ENCODE data around the gene CACNA1D. TPM values are rescaled to one million over a fixed set of nuclear protein-coding genes. Genes with fewer than 3 reads are reported as not detected.

Gene CACNA1D
- total RNA-seq, 1 donor from 2014 or later = 47.2 TPM

DNA sequence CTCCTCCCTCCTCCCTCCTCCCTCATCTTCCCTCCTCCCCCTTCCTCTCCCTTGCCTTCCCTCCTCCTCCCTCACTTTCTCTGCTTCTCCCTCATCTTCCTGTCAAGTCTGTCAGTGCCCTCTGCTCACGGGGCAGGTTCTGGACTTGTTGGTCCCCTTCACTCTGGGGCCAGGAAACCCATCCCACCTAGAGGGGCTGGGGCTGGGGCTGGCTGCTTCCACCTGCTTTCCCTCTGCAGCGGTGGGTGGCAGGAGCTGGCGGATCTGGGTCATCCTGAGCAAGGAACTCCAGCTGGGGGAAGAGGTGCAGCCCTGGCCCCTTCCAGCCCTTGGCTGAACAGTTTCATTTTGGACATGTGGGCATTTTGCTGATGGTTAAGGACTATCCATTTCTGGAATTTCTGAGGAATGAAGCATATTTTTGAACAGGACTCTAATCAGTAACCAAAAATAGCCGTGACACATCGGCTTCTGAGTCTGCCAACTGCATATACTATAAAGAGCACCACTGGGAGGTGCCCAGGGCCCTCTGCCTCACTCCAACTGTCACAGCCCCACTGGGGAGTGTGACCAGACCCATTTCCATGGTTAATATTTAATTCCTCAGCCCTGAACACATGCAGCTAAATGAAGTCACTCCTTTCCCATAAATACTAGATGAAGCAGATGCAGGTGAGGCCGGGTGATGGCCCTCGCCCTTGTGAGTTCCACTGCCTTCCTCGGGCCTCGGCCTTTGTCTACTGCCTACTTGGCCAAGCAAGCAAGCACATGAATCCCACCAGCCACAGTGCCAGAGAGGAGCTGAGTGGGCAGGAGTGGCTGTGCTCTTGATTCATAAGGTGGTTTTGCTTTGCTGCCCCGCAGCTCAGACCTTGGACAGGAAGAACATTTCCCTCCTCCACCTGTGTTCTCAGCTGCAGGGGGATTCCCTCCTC is 312.0 kb downstream of the CACNA1D start:
- Histone ChIP-seq H3K36me3 (no peaks in the 10 kb centered on the region), H3K4me1 (no peaks in the 10 kb centered on the region), H3K27ac (no peak overlapping the region), H3K27me3 (no peaks in the 10 kb centered on the region), H3K9me3 (no peaks in the 10 kb centered on the region), H3K4me3 (no peak overlapping the region)
- TF ChIP-seq, protein P1, sequence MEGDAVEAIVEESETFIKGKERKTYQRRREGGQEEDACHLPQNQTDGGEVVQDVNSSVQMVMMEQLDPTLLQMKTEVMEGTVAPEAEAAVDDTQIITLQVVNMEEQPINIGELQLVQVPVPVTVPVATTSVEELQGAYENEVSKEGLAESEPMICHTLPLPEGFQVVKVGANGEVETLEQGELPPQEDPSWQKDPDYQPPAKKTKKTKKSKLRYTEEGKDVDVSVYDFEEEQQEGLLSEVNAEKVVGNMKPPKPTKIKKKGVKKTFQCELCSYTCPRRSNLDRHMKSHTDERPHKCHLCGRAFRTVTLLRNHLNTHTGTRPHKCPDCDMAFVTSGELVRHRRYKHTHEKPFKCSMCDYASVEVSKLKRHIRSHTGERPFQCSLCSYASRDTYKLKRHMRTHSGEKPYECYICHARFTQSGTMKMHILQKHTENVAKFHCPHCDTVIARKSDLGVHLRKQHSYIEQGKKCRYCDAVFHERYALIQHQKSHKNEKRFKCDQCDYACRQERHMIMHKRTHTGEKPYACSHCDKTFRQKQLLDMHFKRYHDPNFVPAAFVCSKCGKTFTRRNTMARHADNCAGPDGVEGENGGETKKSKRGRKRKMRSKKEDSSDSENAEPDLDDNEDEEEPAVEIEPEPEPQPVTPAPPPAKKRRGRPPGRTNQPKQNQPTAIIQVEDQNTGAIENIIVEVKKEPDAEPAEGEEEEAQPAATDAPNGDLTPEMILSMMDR (IDR thresholded peaks at IDR 0.05) = no peak
- intact Hi-C loops (cut with DNase I) = no loop called here
- DNase-seq = peak; percentile 44
- ATAC-seq = no peak

GRCh38 chr3:53807117-53807810 is 312.9 kb downstream of the CACNA1D start:
- H3K4me3 ChIP-seq = no peak overlapping the region
- H3K4me1 ChIP-seq = no peaks in the 10 kb centered on the region
- no peaks in the 10 kb centered on the region for H3K27me3 ChIP-seq
- H3K36me3 ChIP-seq = no peaks in the 10 kb centered on the region
- ATAC-seq (no peak), DNase-seq (peak; percentile 58)
- no peak overlapping the region for H3K27ac ChIP-seq
- intact Hi-C loops (cut with DNase I) = no loop called here
- no peaks in the 10 kb centered on the region for H3K9me3 ChIP-seq
- TF ChIP-seq, protein P1 (IDR thresholded peaks at IDR 0.05) = no peak

- TF ChIP-seq, protein P1 (IDR thresholded peaks at IDR 0.05) = no peak
- Histone ChIP-seq H3K9me3 (no peaks in the 10 kb centered on the region), H3K4me1 (no peaks in the 10 kb centered on the region), H3K4me3 (no peak overlapping the region), H3K36me3 (no peaks in the 10 kb centered on the region), H3K27ac (no peak overlapping the region), H3K27me3 (no peaks in the 10 kb centered on the region)
- DNase-seq = no peak
- no peak for ATAC-seq
- intact Hi-C loops (cut with DNase I) = no loop called here
Measured at GRCh38 chr3:53808496-53808895, 314.1 kb downstream of the CACNA1D start.

DNA sequence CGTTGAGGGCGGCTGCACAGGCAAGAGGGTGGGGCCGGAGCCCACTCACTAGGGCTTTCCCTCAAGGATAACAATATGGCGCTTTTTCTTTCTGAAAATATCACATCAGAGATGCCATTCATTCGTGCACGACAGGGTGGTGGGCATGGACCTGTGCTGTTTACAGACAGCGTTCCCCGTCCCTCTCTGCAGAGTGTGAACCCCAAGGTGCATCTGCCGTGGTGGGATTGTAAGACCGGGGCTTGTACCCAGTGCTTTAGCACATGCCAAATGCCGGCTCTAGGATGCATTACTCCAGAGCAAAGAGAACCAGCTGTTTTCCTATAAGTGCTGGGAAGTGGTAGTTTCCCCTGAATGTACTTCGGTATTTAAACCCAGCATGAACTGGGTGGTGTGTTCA is 314.9 kb downstream of the CACNA1D start:
- ATAC-seq (no peak), DNase-seq (no peak)
- intact Hi-C loops (cut with DNase I) = no loop called here
- no peak overlapping the region for H3K27ac ChIP-seq
- H3K27me3 ChIP-seq = no peaks in the 10 kb centered on the region
- no peaks in the 10 kb centered on the region for H3K9me3 ChIP-seq
- TF ChIP-seq, protein P1 (IDR thresholded peaks at IDR 0.05) = no peak
- H3K4me3 ChIP-seq = no peak overlapping the region
- H3K4me1 ChIP-seq = no peaks in the 10 kb centered on the region
- no peaks in the 10 kb centered on the region for H3K36me3 ChIP-seq

DNA sequence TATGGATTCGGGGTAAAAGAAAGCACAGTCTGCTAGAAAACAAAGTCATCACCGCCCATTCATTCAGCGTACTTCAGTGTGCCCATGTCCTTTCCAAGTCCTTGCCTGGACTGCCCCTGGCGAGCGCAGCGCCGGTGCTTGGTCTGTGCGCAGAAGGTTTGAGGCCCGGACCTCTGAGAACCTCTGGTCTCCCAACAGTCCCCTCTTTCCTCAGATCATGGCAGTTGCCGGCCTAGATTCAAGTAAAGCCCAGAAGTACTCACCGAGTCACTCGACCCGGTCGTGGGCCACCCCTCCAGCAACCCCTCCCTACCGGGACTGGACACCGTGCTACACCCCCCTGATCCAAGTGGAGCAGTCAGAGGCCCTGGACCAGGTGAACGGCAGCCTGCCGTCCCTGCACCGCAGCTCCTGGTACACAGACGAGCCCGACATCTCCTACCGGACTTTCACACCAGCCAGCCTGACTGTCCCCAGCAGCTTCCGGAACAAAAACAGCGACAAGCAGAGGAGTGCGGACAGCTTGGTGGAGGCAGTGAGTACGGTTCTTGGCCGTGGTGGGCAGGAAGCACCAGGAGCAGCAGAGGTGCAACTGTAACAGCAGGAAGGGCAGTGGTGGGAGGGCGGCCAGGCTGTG is 315.5 kb downstream of the CACNA1D start:
- no peak for ATAC-seq
- no peaks in the 10 kb centered on the region for H3K27me3 ChIP-seq
- intact Hi-C loops (cut with DNase I) = no loop called here

More for the DNA sequence above, 315.5 kb downstream of the CACNA1D start:
- no peaks in the 10 kb centered on the region for H3K4me1 ChIP-seq
- no peak overlapping the region for H3K27ac ChIP-seq
- no peaks in the 10 kb centered on the region for H3K9me3 ChIP-seq
- no peak overlapping the region for H3K4me3 ChIP-seq
- no peaks in the 10 kb centered on the region for H3K36me3 ChIP-seq
- TF ChIP-seq, protein P1 (IDR thresholded peaks at IDR 0.05) = no peak
- peak; percentile 44 for DNase-seq

Data from upper lobe of right lung (tissue), 1 donor.